SH-SY5Y (cell line): ENCODE results near the gene ACOT13.

Experiments
- GATA2 ChIP-seq: IDR thresholded peaks from 2 replicates; pipeline ENCODE4 v1.6.1; 2011; ENCODE audit warnings: mild to moderate bottlenecking, low read depth, low read length
- GATA3 ChIP-seq: IDR thresholded peaks from 2 replicates; pipeline ENCODE4 v1.6.1; 2011; ENCODE audit warnings: low read depth, mild to moderate bottlenecking, low read length, moderate library complexity

DNA sequence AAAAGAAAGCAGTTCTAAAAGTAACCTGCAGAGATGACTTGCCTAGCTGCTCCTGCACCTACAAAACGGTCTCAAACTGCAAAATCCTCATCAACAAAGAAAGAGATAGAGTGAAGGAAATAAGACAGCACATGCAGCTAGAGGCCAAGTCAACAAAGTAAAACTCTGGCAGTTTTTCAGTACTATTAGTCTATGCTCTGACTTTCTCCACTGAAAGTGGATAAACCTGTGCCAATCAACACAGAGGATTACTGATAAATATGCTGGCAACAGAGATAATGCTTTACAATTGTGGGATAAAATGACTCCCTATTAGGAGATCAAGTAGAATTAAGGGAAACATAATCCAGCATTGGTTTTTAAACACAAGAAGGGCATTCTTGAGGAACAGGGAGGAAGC lies 34.3 kb upstream of the ACOT13 start:
- TF ChIP-seq GATA3, result no peak
- TF ChIP-seq GATA2, result no peak
